PC-9 (cell line): ENCODE results near the gene TLE3.

Experiments used
- CTCF ChIP-seq: fragments of 200-600 bp; sonication (generic); conservative IDR thresholded peaks from 2 replicates; pipeline ENCODE4 v1.6.1; 2017; ENCODE audit warnings: mixed run types, antibody characterized with exemption, mild to moderate bottlenecking, moderate library complexity
- EZH2 ChIP-seq: fragments of 200-600 bp; sonication (generic); IDR thresholded peaks from 2 replicates; pipeline ENCODE4 v1.8.0; 2017; ENCODE audit warnings: antibody characterized with exemption, low read depth

GRCh38 chr15:70120958-70121623 is 23.4 kb upstream of the TLE3 start:
- TF ChIP-seq CTCF (no peak), EZH2 (no peak)
